Measurements from ENCODE around the gene SH3RF1.

GRCh38 chr4:169090484-169091215 is 180.1 kb downstream of the SH3RF1 start:
- TF ChIP-seq GATA3 (IDR thresholded peaks at IDR 0.05; ENCODE audit: low read depth, low read length) (no peak), GATA2 (IDR thresholded peaks at IDR 0.05; ENCODE audit: low read depth, low read length) (no peak)
